Posterior cingulate gyrus (tissue), 11 donors: ENCODE results near the gene ENDOV.
A peak's percentile ranks its signal among the peaks of the same experiment; 100 is the strongest.

Experiments used
- DNase-seq, 10 donors: peaks; one replicate each; pipeline versions ENCODE4 v3.0.0 to v3.0.0-alpha.2; 2020 to 2021; ENCODE audit warnings: mixed read lengths in 3 of 10
- intact Hi-C: fragments of 100-400 bp; cut with DNase I; formaldehyde crosslinking; loops from one replicate; pipeline ENCODE4 v1.15.1; 2023

The ENDOV gene

DNA sequence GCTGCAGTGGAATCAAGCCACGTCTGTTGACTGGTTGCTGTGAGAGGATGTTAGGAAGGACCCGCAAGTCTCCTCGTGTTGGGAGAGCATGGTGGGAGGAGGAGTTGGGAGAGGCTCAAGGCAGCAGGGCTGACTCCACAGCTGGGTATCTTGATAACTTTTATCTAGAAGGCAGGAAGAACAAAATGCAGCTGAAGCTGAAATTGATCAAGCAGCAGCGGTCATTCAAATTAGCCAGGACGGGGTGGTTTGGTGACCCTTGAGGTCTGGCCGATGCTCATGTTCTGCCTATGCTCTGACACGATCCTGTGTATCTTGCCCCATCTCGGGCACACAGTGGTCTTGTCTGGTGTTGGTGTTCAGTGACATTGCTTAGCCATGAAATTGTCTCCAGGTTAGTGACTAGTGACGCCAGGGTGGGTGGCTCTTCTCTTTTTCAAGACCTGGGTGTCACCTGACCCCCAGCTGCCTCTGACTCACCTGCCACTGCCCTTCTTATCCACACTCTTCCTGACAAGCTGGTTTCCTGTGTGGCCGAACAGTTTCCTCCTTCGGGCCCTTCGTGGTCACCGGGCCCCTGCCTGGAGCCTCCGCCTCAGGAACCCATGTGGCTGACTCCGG, 42.4 kb downstream of the ENDOV start:
- DNase-seq = no peak
- intact Hi-C loops = loop anchor here (10.0 kb wide), 1 partner anchor 87 kb away; the partner anchor contains the start of gene RPTOR

DNA sequence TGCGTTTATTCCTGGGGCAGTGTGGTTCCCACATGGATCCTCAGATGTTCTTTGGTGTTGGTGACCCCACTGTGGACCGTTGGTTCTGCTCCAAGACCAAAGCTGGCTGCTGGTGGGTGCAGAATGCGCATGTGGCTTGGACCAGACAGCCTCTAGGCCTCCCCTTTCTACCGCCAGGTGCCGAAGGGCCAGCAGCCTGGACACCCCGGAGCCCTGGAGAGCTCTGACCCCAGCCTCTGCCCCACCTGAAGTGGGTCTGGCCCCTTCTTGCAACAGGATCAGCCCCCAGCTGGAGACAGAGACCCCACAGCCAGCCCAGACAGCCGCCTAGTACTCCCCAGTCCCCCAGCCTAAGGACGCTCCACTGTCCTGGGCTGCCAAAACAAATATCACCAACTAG, 43.0 kb downstream of the ENDOV start:
- no peak for DNase-seq
- intact Hi-C loops = loop anchor here (10.0 kb wide), 1 partner anchor 87 kb away; the partner anchor contains the start of gene RPTOR

DNA sequence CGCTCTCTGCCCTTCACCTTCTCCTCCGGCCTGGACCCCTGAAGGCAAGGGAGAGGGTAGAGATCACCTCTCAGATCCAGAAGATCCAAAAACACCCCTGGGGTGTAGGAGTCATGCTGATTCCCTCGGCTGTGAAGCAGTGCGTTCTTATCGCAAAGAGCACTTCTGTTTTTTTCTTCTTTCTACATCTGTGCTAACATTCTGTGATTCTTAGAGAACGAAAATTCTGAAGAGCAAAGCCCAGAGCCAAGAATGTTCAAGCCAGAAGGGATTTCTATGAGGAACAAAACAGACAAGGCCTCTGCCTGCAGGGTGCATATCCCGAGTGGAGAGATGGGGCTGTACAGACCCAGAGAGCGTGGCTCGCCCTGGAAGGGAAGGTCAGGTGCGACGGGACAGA, 44.3 kb downstream of the ENDOV start:
- DNase-seq = peak in 1 of 10 donors; percentile 5
- intact Hi-C loops = loop anchor here (10.0 kb wide), 1 partner anchor 86 kb away; the partner anchor contains the start of gene RPTOR

DNA sequence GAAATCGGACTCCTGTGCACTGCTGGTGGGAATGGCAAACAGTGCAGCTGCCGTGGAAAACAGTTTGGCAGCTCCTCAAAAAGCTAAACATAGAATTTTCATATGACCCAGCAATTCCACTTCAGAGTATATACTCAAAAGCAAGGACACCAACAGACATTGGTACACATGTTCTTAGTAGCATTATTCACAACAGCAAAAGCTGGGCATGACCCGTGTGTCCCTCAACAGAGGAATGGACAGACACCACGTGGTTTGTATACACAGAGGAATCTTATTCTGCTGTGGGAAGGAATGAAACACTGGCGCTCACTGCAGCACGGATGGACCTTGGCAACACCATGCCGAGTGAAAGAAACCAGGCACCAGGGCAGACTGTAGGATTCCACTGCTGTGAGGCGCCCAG, 45.5 kb downstream of the ENDOV start:
- DNase-seq = no peak
- intact Hi-C loops = no loop called here

DNA sequence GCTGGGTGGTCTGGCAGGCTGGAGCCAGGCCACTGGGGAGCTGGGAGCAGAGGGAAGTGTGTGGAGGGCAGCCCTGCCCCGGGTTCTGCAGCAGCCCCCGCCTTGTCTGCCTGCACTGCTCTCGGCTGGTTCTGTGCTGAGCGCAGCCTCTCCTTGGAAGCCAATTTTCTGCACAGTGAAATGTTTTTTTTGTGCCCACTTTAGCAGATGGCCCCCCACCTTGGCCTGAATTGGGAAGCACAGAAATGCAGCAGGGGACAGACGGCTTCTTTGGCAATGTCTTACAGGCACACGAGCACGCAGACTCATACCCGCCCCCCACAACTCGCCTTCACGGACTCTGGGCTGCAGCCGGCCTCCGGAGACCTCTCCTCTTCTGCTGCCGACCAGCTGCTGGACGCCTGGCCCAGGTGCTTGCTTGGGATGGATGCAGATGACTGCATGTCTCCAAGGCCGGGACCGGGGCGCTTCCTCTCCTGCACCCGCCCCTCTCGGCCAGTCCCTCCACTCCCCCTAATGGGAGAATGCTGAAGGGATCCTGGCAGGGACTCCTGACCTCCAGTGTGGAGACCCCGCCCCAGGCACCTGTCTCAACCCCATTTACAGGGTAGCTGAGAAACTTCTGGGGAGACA, 46.7 kb downstream of the ENDOV start:
- intact Hi-C loops = no loop called here
- no peak for DNase-seq

DNA sequence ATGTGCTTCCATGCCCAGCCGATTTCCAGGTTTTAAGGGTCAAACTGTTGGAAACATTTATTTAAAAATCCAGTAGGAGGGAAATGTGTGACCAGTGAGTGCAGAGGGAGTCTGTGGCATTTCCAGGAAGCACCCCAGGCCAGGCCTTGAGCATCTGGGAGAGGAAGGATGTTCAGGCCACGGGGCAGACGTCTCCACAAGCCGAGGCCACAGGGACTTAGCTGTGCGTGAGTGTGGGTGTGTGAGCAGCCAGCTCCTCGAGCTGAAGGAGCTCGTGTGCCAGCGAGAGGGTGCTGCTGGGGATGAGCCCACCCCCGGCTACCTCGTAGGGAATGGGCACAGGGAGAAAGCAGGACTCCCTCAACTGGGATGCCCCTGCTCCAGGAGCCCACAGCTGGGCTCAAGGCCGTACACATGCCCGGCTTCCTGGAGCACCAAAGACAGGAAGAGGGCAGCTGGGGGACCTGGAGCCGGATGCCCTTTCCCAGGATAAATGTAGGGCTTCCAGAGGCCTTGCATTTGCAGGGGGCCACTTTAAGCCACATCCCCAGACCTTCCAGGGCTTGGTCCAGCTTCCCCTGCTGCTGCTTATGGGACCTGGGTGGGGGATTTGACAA, 48.9 kb downstream of the ENDOV start:
- DNase-seq = no peak
- intact Hi-C loops = no loop called here

DNA sequence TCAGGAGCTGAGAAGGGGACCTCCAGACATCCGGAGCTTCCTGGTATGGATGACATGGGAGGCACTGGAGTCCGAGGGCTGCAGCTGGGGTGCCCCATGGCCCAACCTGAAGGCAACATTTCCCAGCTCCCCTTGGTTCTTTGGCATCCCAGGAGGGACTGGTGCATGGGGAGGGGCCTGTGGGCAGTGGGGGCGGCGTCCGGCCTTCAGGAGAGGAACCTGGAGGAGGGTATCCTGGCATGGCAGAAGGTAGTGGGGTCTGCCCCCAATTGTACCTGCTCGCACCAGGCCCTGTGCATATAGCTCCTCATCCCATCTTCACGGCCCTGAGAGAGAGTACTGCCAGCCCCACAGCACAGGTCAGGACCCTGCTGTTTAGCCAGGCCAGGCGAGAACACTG, 49.5 kb downstream of the ENDOV start:
- peak in 1 of 10 donors; percentile 56 for DNase-seq
- intact Hi-C loops = no loop called here

DNA sequence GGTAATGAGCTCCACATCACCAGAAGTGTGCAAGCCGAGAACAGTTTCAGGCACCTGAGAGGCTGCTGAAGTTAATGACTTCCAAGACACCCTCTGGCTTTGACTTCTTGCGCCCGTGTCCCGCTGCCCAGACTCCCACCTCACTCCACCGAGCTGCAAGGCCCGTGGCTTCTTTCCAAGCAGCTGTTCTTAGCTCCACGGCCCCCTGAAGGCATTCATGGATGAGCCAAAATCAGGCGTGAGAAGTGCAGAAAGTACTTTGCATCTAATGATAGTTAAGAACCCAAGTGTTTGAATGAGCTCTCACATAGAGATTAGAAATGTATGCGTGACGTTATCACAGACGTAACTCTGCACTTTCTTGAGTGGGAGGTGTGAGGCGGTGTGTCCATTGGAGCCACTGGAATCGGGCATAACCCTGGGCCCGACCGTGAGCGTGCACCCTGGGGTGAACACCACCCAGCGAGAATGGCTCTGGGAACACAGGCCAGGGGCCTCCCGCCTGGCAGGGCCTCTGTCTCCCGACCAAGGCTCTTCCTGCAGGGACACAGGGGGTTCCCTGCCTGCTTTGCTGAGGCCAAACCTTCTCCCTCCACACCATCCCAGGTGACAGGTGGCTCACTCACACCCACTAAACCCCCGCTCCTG, 50.5 kb downstream of the ENDOV start:
- intact Hi-C loops = no loop called here
- DNase-seq = peak in 1 of 10 donors; percentile 73

DNA sequence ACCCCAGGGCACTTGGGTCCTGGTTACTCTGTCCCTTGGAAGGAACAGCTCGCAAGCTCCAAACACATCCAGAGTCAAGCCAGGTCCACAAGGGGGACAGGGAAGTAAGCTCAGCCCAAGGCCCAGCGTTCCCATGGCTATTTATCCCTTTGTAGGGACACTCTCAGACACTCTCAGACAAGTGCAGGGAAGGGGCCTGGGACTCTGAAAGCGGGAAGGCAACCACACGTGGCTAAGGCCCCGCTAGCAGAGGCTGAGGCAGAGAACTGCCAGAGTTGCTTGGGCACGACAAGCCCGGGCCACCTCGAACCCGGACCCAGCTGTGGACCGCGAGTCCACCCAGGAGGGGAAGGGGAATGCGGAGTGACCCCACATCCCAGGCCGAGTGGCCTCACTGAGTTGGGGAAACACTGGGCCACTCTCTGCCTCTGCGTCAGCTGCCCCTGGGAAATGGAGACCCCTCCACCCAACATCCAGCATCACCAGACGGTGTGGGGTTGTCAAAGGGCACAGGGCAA, 51.3 kb downstream of the ENDOV start:
- intact Hi-C loops = no loop called here
- DNase-seq = peak in 1 of 10 donors; percentile 64

DNA sequence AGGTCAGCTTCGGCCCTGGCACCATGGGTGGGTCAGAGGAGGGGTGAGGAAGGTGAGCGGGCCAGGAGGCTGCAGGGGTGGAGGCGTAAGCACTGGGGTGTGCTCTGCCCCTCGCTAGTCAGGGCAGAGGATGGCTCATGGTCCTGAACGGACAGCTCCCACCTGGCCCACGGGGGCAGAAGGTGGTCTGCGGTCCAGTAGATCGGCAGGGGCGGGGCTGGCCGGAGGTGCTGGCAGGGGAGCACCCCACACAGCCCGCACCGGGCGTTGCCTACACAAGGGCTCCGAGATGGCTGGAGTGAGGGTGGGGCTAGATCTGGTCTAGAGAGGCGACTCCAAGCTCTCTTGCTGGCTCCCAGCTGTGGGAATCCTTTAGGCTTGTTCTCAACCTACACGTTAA, 53.3 kb downstream of the ENDOV start:
- intact Hi-C loops = no loop called here

DNA sequence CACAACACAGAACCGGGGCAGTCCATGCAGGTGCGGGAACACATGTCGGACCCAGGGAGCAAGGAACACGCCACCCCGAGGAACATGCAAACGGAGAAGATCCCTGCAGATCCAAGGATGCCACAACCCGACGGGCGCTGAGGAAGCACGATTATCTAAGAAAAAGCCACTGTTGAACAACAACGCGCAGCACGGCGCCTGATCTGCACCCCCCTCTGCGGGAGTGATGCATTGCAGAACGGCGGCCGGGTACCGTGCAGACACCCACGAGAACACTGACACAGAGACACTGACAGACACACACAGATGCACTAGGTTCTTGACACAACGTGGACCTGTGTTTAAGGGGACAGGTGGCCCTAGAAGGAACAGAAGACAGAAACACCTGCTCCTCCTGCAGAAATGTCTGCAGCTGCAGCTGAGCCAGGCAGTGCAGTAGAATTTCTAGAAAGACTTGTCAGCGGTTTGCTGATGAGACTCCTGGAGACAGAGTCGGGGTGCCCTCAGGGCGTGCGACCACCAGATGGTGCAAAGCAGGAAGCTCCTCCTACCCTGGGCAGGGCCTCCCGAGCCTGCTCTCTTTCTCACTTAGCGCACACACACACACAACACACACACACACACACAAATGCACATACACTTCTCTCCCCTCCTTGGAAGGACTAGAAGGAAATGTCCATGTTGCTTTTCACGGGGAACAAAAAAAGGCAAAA, 54.0 kb downstream of the ENDOV start:
- intact Hi-C loops = no loop called here
- DNase-seq = peak in 4 of 10 donors; percentile 44 to 93 (median 76)

More for the DNA sequence above, 53.3 kb downstream of the ENDOV start:
- no peak for DNase-seq

DNA sequence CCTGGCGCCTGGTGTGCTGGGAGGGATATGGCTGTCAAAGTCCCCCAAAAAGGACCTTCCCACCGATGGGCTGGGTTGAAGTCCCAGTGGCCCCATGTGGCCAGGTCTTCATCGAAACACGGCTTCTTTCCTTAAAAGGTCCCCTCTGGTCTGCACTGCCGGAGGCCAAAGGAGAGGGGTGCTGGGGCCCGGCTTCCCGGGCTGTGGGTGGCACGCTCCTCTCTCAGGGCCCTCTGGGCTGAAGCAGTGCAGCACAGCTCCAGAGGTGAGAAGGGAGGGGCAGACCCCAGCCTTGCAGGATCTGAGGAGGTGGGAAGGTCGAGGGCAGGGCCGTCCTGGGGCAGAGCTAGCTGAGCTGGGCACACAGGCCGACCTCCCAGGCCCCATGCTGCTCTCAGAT, 54.7 kb downstream of the ENDOV start:
- intact Hi-C loops = no loop called here
- DNase-seq = no peak

DNA sequence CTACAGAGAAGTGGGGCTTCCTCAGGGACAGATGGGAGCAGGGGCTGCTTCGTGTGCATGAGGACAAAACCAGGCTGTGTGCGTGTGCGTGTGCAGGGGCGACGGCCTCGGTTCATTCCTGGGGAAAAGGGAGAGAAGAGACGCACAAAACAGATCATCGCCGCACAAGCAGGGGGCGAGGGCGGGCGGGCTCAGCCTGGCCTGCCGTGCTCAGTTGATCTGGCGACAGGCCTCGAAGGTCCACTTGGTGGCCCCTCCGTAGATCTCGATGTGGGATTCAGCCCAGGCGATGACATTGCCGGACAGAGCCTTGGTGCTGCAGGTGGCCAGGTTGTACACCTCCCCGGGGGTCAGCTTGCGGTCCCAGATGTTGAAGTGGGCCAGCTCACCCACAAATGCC, 55.6 kb downstream of the ENDOV start:
- intact Hi-C loops = no loop called here
- no peak for DNase-seq

DNA sequence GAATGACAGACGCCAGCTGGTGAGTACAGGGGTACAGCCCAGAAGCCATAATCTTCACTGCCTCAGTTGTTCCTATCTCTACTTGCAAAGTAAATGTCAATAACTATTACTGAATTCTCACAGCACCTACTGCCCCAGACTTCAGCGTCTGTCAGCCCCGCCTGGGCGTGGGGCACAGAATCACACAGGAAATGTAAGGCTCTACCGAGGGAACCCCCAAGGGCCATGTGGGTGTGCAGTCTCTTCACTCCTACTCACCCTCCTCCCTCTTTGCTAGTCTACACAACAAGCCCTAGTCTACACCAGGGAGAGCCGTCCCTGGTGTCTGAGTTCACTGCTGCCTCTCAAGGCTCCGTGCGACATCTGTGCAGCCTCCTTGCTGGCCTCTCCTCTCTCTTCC, 57.0 kb downstream of the ENDOV start:
- intact Hi-C loops = no loop called here
- peak in 1 of 10 donors; percentile 43 for DNase-seq

DNA sequence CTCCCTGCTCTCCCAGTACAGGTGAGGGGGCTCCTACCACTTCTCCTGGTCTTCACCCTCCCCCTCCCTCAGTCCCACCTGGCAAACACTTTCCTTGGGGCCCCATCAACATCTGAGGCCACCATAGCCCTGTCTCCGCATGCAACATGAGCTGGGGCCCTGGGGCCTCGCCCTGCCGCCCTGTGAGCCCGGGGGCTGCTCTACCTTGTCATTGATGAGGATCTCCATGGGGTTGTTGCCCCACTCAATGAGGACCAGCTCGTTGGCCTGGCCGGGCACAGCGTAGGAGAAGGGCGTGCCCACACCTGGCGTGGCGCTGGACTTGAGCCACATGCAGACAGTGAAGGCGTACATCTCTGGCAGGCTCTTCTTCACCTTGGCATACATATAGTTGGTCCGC, 58.0 kb downstream of the ENDOV start:
- peak in 1 of 10 donors; percentile 67 for DNase-seq
- intact Hi-C loops = no loop called here

DNA sequence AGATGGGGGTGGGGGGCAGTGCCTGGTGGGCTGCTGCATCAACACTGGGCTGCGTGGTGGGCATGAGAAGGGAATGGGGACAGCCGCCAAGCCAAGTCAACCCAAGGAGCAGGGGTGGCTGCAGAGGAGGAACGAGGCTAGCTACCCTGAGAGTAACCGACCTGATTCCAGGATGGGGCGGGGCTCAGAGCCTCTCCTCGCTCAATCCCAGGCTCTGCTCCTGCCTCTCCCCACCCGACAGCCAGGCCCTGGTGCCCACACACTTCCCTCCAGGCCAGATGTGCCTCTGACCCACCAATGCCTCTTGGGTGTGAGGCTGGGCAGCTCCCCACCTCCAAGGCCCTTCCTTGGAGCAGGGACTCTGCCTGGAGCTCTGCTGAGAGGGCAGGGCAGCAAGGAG, 58.7 kb downstream of the ENDOV start:
- DNase-seq = peak in 1 of 10 donors; percentile 73
- intact Hi-C loops = no loop called here

DNA sequence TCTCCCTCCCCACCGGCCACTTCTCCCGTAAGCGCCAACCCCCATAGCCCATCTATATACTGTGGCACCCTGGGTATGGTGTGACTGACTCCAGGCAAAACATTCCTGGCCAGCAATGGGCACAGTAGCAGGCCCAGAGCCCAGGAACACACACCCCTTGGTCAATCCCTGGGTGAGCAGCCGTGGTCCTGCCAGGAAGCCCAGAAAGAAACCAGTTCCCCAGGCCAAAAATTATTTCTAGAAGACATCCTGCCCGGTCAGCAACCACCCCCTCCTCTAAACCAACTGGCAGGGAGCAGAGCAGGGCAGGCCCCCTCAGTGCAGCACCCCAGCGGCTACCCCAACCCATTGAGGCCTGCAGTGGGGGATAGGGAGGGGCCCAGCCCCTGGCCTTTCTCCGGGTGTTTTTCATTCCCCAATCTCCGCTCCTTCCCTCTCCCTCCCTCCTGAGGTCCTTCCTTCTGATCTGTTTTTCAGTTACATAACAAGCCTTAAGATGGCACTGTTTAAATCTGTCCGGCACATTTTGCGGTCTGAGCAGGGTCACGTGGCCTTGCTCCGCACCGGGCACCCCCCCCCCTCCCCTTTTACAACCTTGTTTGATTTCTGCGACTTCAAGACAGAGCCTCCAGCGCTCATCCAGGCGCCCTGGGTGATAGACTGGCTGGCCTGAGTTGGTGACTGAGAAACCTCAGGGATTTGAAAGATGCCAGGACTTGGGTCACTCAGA, 59.4 kb downstream of the ENDOV start:
- DNase-seq = peak in 2 of 10 donors; percentile 78 to 90
- intact Hi-C loops = no loop called here

DNA sequence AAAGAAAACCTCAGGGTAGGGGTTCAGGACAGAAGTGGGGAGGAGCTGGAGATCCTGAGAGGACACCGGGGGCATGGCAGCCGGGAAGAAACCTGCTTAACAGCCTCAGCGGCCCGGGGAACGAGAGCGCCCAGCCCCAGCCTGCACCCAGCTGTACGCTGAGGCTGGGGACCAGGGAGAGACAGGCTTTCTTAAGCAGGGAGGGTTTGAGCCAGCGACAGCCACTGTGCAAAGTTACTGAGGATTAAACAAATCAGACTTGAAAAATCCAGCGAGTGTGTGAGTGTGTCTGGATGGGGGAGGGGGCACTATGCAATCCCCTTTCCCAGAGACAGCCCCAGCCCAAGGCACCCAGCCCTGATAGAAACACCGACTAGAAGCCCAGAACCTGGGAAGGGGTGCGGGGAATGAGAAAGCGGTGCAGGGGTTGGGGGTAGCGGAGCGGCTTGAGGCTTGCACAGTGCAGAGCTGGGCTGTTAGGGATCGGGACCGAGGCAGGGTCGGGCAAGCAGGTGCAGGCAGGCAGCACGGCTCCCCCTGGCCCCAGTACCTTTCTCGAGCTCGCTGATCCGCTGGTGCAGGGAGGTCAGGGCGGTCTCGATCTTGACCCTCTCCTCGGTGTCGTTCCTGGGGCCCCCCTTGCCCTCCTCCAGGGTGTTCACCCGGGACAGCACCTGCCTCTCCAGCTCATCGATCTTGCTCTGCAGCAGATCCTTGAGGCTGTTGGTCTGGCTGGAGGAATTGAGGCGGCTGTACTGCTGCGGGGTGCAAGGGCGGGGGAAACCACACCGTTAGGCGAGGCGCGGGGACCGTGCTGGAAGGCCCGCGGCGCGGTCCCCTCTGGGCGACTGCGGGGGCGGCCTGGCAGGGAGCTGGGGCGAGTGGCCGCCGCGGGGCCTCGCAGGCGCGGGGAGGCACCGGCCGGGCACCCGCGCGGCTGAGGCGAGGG, 60.3 kb downstream of the ENDOV start:
- intact Hi-C loops = no loop called here
- no peak for DNase-seq
